ENCODE results near the gene ACSL1. TPM values are rescaled to one million over a fixed set of nuclear protein-coding genes. Genes with fewer than 3 reads are reported as not detected.

The ACSL1 gene
- total and polyA plus RNA-seq, 9 of the 15 experiments (the other 6 are each of a cell fraction or from before 2014, with no cell fraction given) = 6.7 to 24.1 (median 15.0) TPM

- no peak for TF ChIP-seq CBX1 (IDR thresholded peaks at IDR 0.05; ENCODE audit: low read depth)
- no peak for TF ChIP-seq TBP (optimal IDR thresholded peaks at IDR 0.05; ENCODE audit: low read depth, low read length)
- TF ChIP-seq ATF7 (IDR thresholded peaks at IDR 0.05) = no peak
- TF ChIP-seq JUND (IDR thresholded peaks at IDR 0.05; ENCODE audit: borderline replicate concordance, low read depth, low read length) = peak; percentile 43; the same call in 1 of the 2 replicates
- TF ChIP-seq JUND (tag; IDR thresholded peaks at IDR 0.05; ENCODE audit: borderline replicate concordance, low read depth, low read length) = no peak
- no peak for TF ChIP-seq MEF2D (tag; conservative IDR thresholded peaks at IDR 0.05; ENCODE audit: low read depth)
- TF ChIP-seq HIVEP1 (CRISPR knock-in tag; IDR thresholded peaks at IDR 0.05) = no peak
- TF ChIP-seq, protein P1, sequence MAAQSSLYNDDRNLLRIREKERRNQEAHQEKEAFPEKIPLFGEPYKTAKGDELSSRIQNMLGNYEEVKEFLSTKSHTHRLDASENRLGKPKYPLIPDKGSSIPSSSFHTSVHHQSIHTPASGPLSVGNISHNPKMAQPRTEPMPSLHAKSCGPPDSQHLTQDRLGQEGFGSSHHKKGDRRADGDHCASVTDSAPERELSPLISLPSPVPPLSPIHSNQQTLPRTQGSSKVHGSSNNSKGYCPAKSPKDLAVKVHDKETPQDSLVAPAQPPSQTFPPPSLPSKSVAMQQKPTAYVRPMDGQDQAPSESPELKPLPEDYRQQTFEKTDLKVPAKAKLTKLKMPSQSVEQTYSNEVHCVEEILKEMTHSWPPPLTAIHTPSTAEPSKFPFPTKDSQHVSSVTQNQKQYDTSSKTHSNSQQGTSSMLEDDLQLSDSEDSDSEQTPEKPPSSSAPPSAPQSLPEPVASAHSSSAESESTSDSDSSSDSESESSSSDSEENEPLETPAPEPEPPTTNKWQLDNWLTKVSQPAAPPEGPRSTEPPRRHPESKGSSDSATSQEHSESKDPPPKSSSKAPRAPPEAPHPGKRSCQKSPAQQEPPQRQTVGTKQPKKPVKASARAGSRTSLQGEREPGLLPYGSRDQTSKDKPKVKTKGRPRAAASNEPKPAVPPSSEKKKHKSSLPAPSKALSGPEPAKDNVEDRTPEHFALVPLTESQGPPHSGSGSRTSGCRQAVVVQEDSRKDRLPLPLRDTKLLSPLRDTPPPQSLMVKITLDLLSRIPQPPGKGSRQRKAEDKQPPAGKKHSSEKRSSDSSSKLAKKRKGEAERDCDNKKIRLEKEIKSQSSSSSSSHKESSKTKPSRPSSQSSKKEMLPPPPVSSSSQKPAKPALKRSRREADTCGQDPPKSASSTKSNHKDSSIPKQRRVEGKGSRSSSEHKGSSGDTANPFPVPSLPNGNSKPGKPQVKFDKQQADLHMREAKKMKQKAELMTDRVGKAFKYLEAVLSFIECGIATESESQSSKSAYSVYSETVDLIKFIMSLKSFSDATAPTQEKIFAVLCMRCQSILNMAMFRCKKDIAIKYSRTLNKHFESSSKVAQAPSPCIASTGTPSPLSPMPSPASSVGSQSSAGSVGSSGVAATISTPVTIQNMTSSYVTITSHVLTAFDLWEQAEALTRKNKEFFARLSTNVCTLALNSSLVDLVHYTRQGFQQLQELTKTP (IDR thresholded peaks at IDR 0.05; ENCODE audit: low read depth in 1 of 2, partially characterized antibody in 2 of 2) = no peak
- 0 out of 2 replicates have a peak, but pooled peaks have one; percentile 32 for TF ChIP-seq GATAD2B (IDR thresholded peaks at IDR 0.05; ENCODE audit: borderline replicate concordance)
- TF ChIP-seq KDM5B (IDR thresholded peaks at IDR 0.05; ENCODE audit: insufficient replicate concordance, low read depth, low read length) = no peak
- 0 out of 2 replicates have a peak, but pooled peaks have one; percentile 33 for TF ChIP-seq GTF2E2 (tag; IDR thresholded peaks at IDR 0.05)
- TF ChIP-seq THAP12 (CRISPR knock-in tag; IDR thresholded peaks at IDR 0.05) = no peak
- no peak for TF ChIP-seq POLR2AphosphoS2 (IDR thresholded peaks at IDR 0.05; ENCODE audit: low read length)
These were observed 30.5 kb upstream of the ACSL1 start (continued) for GRCh38 chr4:184856277-184856609.

Measured in K562 (cell line).